Neural cell (in vitro differentiated cells): ENCODE results near the gene SLC13A5. TPM values are rescaled to one million over a fixed set of nuclear protein-coding genes. Genes with fewer than 3 reads are reported as not detected.

ENCODE experiments used
- H2AFZ ChIP-seq: fragments of 200-600, 300-800 bp; sonication (generic), shearing (Covaris generic); 2 replicates; pipeline ENCODE4 v1.6.0; 2014; ENCODE audit warnings: low read depth, mild to moderate bottlenecking, antibody characterized with exemption, low read length, moderate library complexity
- H3F3A ChIP-seq: fragments of 200-600 bp; shearing (Covaris generic); 2 replicates; pipeline ENCODE4 v1.6.1; 2016; ENCODE audit warnings: mild to moderate bottlenecking, moderate library complexity, mixed read lengths, antibody characterized with exemption, low read length; ENCODE audit not compliant: insufficient read depth, poor library complexity, severe bottlenecking
- H3K27ac ChIP-seq: fragments of 200-600, 300-800 bp; sonication (generic), shearing (Covaris generic); 2 replicates; pipeline ENCODE4 v1.5.1; 2014; ENCODE audit warnings: mild to moderate bottlenecking, low read length, moderate library complexity
- H3K27me3 ChIP-seq: fragments of 300-800, 200-600 bp; sonication (generic), shearing (Covaris generic); 2 replicates; pipeline ENCODE4 v1.6.0; 2014; ENCODE audit warnings: mild to moderate bottlenecking, low read depth, low read length, moderate library complexity; ENCODE audit not compliant: insufficient read depth
- H3K36me3 ChIP-seq: fragments of 300-800, 200-600 bp; sonication (generic), shearing (Covaris generic); 2 replicates; pipeline ENCODE4 v1.5.1; 2014; ENCODE audit warnings: mild to moderate bottlenecking, antibody characterized with exemption, low read length, moderate library complexity; ENCODE audit not compliant: insufficient read depth
- H3K4me2 ChIP-seq: fragments of 300-800, 200-600 bp; sonication (generic), shearing (Covaris generic); 2 replicates; pipeline ENCODE4 v1.6.0; 2014; ENCODE audit warnings: mild to moderate bottlenecking, low read length
- H3K4me3 ChIP-seq: fragments of 300-800, 200-600 bp; sonication (generic), shearing (Covaris generic); 2 replicates; pipeline ENCODE4 v1.5.1; 2014; ENCODE audit warnings: mild to moderate bottlenecking, low read length, moderate library complexity
- H3K79me2 ChIP-seq: fragments of 200-600 bp; shearing (Covaris generic); replicated peaks from 2 replicates; pipeline ENCODE4 v1.6.0; 2014; ENCODE audit warnings: mild to moderate bottlenecking, low read length, moderate library complexity; ENCODE audit not compliant: insufficient read depth
- H3K9ac ChIP-seq: fragments of 300-800, 200-600 bp; sonication (generic), shearing (Covaris generic); 2 replicates; pipeline ENCODE4 v1.6.1; 2016; ENCODE audit warnings: mild to moderate bottlenecking, low read length, mixed read lengths
- H3K9me2 ChIP-seq: fragments of 200-600 bp; shearing (Covaris generic); 2 replicates; pipeline ENCODE4 v1.6.1; 2016; ENCODE audit warnings: mild to moderate bottlenecking, low read length, mixed read lengths; ENCODE audit not compliant: insufficient read depth
- H3K9me3 ChIP-seq: fragments of 200-600, 300-800 bp; sonication (generic), shearing (Covaris generic); 2 replicates; pipeline ENCODE4 v1.6.1; 2016; ENCODE audit warnings: mild to moderate bottlenecking, mixed run types, low read length, moderate library complexity, mixed read lengths
- H4K20me1 ChIP-seq: fragments of 200-600 bp; shearing (Covaris generic); 2 replicates; pipeline ENCODE4 v1.6.1; 2016; ENCODE audit warnings: mild to moderate bottlenecking, mixed run types; ENCODE audit not compliant: insufficient read depth
- EP300 ChIP-seq: fragments of 450-650 bp; conservative IDR thresholded peaks from 2 replicates; pipeline ENCODE4 v1.6.1; 2014; ENCODE audit warnings: antibody characterized with exemption, mild to moderate bottlenecking, moderate library complexity; ENCODE audit not compliant: poor library complexity, severe bottlenecking
- EZH2 ChIP-seq: fragments of 200-600, 300-800 bp; shearing (Covaris generic), sonication (generic); IDR thresholded peaks from 2 replicates; pipeline ENCODE4 v1.6.1; 2014; ENCODE audit warnings: antibody characterized with exemption, low read length, borderline replicate concordance, mild to moderate bottlenecking; ENCODE audit not compliant: insufficient read depth, poor library complexity, severe bottlenecking
- MXI1 ChIP-seq: fragments of 450-650 bp; conservative IDR thresholded peaks from 2 replicates; pipeline ENCODE4 v1.6.1; 2014; ENCODE audit warnings: antibody characterized with exemption, mild to moderate bottlenecking; ENCODE audit not compliant: poor library complexity, severe bottlenecking
- POLR2AphosphoS5 ChIP-seq: IDR thresholded peaks from 2 replicates; pipeline ENCODE4 v1.6.1; 2012
- RAD21 ChIP-seq: fragments of 450-650 bp; conservative IDR thresholded peaks from 2 replicates; pipeline ENCODE4 v1.6.1; 2014; ENCODE audit warnings: antibody characterized with exemption, mild to moderate bottlenecking, moderate library complexity
- SMC3 ChIP-seq: fragments of 450-650 bp; conservative IDR thresholded peaks from 2 replicates; pipeline ENCODE4 v1.6.1; 2014; ENCODE audit warnings: antibody characterized with exemption, mild to moderate bottlenecking, moderate library complexity; ENCODE audit not compliant: poor library complexity
- TAF1 ChIP-seq: IDR thresholded peaks from 2 replicates; pipeline ENCODE4 v1.6.1; 2012; ENCODE audit warnings: low read depth
- polyA plus RNA-seq: library from polyadenylated mRNA; depleted of rRNA; stranded (reverse); fragments of >200 nt; gene quantifications from 2 replicates; pipeline ENCODE4 v1.2.3, GENCODE V29; 2014
- TF ChIP-seq, protein P1 (sequence below): IDR thresholded peaks from 2 replicates; pipeline ENCODE4 v1.6.1; 2012; ENCODE audit warnings: borderline replicate concordance
- TF ChIP-seq, protein P2 (sequence below): fragments of 450-650 bp; IDR thresholded peaks from 2 replicates; pipeline ENCODE4 v1.5.1; 2014; ENCODE audit warnings: antibody characterized with exemption, mild to moderate bottlenecking, moderate library complexity; ENCODE audit not compliant: poor library complexity, severe bottlenecking

The SLC13A5 gene
- polyA plus RNA-seq, 1 donor from 2014 or later = not detected

DNA sequence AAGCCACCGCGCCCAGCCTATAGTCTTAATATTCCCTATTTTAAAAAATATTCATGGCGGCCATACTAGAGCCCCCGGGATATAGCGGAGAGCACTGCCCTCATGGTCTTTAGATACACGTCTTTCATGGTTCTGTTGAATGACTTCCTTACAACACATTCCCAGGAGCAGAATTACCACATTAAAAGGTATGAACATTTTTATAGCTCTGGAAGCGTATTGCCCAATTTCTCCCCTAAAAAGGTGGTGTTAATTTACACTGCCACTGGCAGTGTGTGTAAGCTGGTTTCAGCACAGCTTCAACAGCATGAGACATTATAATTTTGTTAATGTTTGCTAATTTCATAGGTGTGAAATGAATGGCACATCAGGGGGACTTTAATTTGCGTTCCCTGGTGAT, 42.6 kb downstream of the SLC13A5 start:
- Histone ChIP-seq H3K9me2 (no peaks in the 10 kb centered on the region), H3K9ac (no peak overlapping the region), H3K27ac (no peak overlapping the region), H4K20me1 (no peaks in the 10 kb centered on the region), H3K4me3 (no peak overlapping the region), H3F3A (no peaks in the 10 kb centered on the region), H3K9me3 (no peaks in the 10 kb centered on the region), H3K27me3 (no peaks in the 10 kb centered on the region), H3K79me2 (no peaks in the 10 kb centered on the region), H2AFZ (no peak overlapping the region), H3K36me3 (no peaks in the 10 kb centered on the region), H3K4me2 (no peak overlapping the region)
- no peak for TF ChIP-seq EP300
- no peak for TF ChIP-seq MXI1

DNA sequence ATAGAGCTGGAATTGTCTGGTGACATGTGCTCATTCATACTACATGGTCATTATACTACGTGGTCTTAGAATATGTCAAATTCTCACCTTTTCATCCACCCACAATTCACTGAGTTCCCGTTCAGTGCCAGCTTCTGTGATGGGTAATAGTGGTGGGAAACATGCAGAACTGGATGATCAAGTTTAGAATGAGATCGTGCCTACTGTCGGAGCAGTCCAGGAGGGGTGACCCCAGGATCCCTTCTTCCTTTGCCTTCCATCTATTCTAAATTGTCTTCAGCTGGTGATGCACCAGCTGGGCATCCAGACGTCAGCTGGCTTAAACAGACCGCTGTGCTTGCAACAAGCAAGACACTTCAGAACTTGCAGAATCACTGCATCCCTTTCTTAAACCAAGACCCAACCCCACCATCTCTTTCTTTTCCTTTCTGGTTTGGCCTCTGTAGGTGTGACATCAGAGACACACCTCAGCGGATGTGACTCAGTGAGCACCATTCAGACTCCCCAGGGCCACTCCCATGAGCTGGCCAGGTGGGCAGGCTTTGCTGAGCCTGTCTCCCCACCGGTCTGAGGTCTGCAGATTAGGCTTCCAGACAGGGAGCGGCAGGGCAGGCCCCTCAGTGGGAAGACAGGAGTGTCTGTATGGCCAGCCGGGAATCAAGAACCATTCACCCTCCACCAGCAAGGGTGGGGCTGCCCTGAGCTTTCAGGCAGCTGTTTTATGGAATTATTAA, 43.5 kb downstream of the SLC13A5 start:
- no peak for TF ChIP-seq RAD21
- no peak for TF ChIP-seq EZH2
- no peak for TF ChIP-seq MXI1
- no peak for TF ChIP-seq TAF1
- TF ChIP-seq, protein P1, sequence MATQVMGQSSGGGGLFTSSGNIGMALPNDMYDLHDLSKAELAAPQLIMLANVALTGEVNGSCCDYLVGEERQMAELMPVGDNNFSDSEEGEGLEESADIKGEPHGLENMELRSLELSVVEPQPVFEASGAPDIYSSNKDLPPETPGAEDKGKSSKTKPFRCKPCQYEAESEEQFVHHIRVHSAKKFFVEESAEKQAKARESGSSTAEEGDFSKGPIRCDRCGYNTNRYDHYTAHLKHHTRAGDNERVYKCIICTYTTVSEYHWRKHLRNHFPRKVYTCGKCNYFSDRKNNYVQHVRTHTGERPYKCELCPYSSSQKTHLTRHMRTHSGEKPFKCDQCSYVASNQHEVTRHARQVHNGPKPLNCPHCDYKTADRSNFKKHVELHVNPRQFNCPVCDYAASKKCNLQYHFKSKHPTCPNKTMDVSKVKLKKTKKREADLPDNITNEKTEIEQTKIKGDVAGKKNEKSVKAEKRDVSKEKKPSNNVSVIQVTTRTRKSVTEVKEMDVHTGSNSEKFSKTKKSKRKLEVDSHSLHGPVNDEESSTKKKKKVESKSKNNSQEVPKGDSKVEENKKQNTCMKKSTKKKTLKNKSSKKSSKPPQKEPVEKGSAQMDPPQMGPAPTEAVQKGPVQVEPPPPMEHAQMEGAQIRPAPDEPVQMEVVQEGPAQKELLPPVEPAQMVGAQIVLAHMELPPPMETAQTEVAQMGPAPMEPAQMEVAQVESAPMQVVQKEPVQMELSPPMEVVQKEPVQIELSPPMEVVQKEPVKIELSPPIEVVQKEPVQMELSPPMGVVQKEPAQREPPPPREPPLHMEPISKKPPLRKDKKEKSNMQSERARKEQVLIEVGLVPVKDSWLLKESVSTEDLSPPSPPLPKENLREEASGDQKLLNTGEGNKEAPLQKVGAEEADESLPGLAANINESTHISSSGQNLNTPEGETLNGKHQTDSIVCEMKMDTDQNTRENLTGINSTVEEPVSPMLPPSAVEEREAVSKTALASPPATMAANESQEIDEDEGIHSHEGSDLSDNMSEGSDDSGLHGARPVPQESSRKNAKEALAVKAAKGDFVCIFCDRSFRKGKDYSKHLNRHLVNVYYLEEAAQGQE = no peak
- Histone ChIP-seq H3K4me3 (no peak overlapping the region), H3K9ac (no peak overlapping the region), H3K36me3 (no peaks in the 10 kb centered on the region), H4K20me1 (no peaks in the 10 kb centered on the region), H3K9me3 (no peaks in the 10 kb centered on the region), H3F3A (no peaks in the 10 kb centered on the region), H3K4me2 (no peak overlapping the region), H2AFZ (no peak overlapping the region), H3K79me2 (no peaks in the 10 kb centered on the region), H3K9me2 (no peaks in the 10 kb centered on the region), H3K27ac (no peak overlapping the region), H3K27me3 (no peaks in the 10 kb centered on the region)

DNA sequence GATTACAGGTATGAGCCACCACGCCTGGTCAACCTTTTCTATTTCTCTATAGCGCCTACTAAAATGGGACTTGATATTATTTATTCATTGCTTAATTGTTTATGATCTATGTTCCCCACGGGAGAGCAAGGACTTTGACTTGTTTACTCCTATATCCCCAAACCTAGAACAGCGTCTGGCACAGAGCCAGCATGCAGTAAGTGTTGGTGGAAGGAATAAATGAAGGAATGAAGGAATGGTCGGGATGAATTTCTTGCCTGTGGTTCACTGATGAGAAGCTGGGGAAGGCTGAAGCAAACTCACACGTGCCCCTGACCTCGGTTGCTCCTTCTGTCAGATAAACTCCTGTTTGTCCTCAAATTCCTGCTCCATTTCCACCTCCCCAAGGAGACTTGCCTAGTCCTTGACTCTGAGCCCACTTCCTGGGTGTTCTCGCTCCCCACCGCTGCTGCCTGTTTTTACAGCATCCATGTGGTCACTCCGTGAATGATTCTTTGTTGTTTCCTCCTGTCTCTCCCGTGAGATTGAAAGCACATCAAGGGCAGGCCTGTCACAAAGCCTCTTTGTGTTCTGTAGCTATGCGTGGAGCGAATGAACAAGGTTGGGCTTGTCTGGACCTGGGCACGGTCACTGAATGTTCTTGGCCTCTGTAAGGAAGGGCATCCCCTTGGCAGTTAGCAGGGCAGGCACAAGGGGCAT, 44.3 kb downstream of the SLC13A5 start:
- no peak for TF ChIP-seq EZH2
- TF ChIP-seq TAF1 = no peak
- no peak for TF ChIP-seq SMC3
- no peak for TF ChIP-seq RAD21
- no peak for TF ChIP-seq MXI1
- TF ChIP-seq, protein P1 = no peak
- TF ChIP-seq, protein P2, sequence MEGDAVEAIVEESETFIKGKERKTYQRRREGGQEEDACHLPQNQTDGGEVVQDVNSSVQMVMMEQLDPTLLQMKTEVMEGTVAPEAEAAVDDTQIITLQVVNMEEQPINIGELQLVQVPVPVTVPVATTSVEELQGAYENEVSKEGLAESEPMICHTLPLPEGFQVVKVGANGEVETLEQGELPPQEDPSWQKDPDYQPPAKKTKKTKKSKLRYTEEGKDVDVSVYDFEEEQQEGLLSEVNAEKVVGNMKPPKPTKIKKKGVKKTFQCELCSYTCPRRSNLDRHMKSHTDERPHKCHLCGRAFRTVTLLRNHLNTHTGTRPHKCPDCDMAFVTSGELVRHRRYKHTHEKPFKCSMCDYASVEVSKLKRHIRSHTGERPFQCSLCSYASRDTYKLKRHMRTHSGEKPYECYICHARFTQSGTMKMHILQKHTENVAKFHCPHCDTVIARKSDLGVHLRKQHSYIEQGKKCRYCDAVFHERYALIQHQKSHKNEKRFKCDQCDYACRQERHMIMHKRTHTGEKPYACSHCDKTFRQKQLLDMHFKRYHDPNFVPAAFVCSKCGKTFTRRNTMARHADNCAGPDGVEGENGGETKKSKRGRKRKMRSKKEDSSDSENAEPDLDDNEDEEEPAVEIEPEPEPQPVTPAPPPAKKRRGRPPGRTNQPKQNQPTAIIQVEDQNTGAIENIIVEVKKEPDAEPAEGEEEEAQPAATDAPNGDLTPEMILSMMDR = no peak
- TF ChIP-seq POLR2AphosphoS5 = no peak
- no peak for TF ChIP-seq EP300
- no peak overlapping the region for H3K4me3 ChIP-seq
- no peaks in the 10 kb centered on the region for H3F3A ChIP-seq
- no peak overlapping the region for H3K4me2 ChIP-seq
- no peaks in the 10 kb centered on the region for H3K36me3 ChIP-seq
- H2AFZ ChIP-seq = no peak overlapping the region
- no peak overlapping the region for H3K9ac ChIP-seq
- no peaks in the 10 kb centered on the region for H3K79me2 ChIP-seq
- no peaks in the 10 kb centered on the region for H3K9me2 ChIP-seq
- H3K27ac ChIP-seq = no peak overlapping the region
- no peaks in the 10 kb centered on the region for H4K20me1 ChIP-seq
- no peaks in the 10 kb centered on the region for H3K9me3 ChIP-seq
- H3K27me3 ChIP-seq = no peaks in the 10 kb centered on the region
